CD14-positive monocyte (primary cell): ENCODE results near the gene SPTSSA. TPM values are rescaled to one million over a fixed set of nuclear protein-coding genes. Genes with fewer than 3 reads are reported as not detected.

ENCODE experiments used
- DNase-seq, 3 donors: peaks; one replicate each; pipeline ENCODE4 v3.0.0-alpha.2; 2011 to 2022
- H2AFZ ChIP-seq: 2 replicates; pipeline ENCODE4 v1.6.0; 2012; ENCODE audit warnings: mild to moderate bottlenecking, low read depth, low read length, inconsistent platforms; ENCODE audit not compliant: insufficient read depth, poor library complexity, severe bottlenecking
- H3K27ac ChIP-seq, 2 donors: 1 replicate in 1 of 2; 2 replicates in 1 of 2; pipeline ENCODE4 v1.5.1; 2012 to 2013; ENCODE audit warnings: low read length in 2 of 2, control low read depth in 1 of 2, inconsistent platforms in 1 of 2, low read depth in 1 of 2, mild to moderate bottlenecking in 1 of 2
- H3K27me3 ChIP-seq, 2 donors: one replicate each; pipeline versions ENCODE4 v1.6.0 to v1.6.1; 2011 to 2013; ENCODE audit warnings: low read length in 2 of 2; ENCODE audit not compliant: control insufficient read depth in 2 of 2, insufficient read depth in 2 of 2
- H3K36me3 ChIP-seq, 2 donors: replicated peaks in 1 of 2; 1 replicate in 1 of 2; 2 replicates in 1 of 2; pipeline versions ENCODE4 v1.5.1 to v1.6.1; 2012 to 2013; ENCODE audit warnings: low read length in 2 of 2, control low read depth in 1 of 2, inconsistent platforms in 1 of 2, mild to moderate bottlenecking in 1 of 2; ENCODE audit not compliant: insufficient read depth in 2 of 2, control insufficient read depth in 1 of 2
- H3K4me1 ChIP-seq, 2 donors: 1 replicate in 1 of 2; 2 replicates in 1 of 2; pipeline versions ENCODE4 v1.5.1 to v1.6.1; 2012 to 2013; ENCODE audit warnings: low read length in 2 of 2, control low read depth in 1 of 2, inconsistent platforms in 1 of 2, mild to moderate bottlenecking in 1 of 2, moderate library complexity in 1 of 2; ENCODE audit not compliant: insufficient read depth in 2 of 2, control insufficient read depth in 1 of 2
- H3K4me2 ChIP-seq: replicated peaks from 2 replicates; pipeline ENCODE3; 2012; ENCODE audit warnings: low read length, moderate library complexity, mild to moderate bottlenecking; ENCODE audit not compliant: poor library complexity, severe bottlenecking; ENCODE audit errors: extremely low read depth
- H3K4me3 ChIP-seq, 3 experiments: fragments of 200-600 bp in 1 of 3; sonication (generic) in 1 of 3; replicated peaks in 1 of 3; 1 replicate in 2 of 3; 2 replicates in 1 of 3; pipeline ENCODE4 v1.5.1; 2011 to 2013; ENCODE audit warnings: low read length in 3 of 3, mild to moderate bottlenecking in 3 of 3, control low read depth in 2 of 3, low read depth in 2 of 3, inconsistent platforms in 1 of 3, moderate library complexity in 1 of 3
- H3K79me2 ChIP-seq: 2 replicates; pipeline ENCODE4 v1.6.0; 2012; ENCODE audit warnings: mild to moderate bottlenecking, control low read depth, inconsistent platforms, low read length, moderate library complexity; ENCODE audit not compliant: insufficient read depth
- H3K9ac ChIP-seq: 2 replicates; pipeline ENCODE4 v1.6.0; 2017; ENCODE audit warnings: low read length, mild to moderate bottlenecking; ENCODE audit not compliant: insufficient read depth, poor library complexity, severe bottlenecking
- H3K9me3 ChIP-seq, 2 donors: replicated peaks in 1 of 2; 1 replicate in 1 of 2; 2 replicates in 1 of 2; pipeline versions ENCODE4 v1.5.1 to v1.6.1; 2012 to 2013; ENCODE audit warnings: low read length in 2 of 2, control low read depth in 1 of 2; ENCODE audit not compliant: control insufficient read depth in 1 of 2, insufficient read depth in 1 of 2
- H4K20me1 ChIP-seq: 2 replicates; pipeline ENCODE4 v1.6.0; 2012; ENCODE audit warnings: mild to moderate bottlenecking, low read length, control low read depth, moderate library complexity; ENCODE audit not compliant: insufficient read depth
- H3K27ac Mint-ChIP-seq, 7 donors: one replicate each; pipeline ENCODE4 v1.8.0; 2020; ENCODE audit warnings: mild to moderate bottlenecking in 7 of 7, mixed read lengths in 7 of 7, moderate library complexity in 6 of 7, inconsistent platforms in 2 of 7
- H3K27me3 Mint-ChIP-seq, 3 donors: one replicate each; pipeline ENCODE4 v1.8.0; 2021 to 2022; ENCODE audit warnings: low read depth in 3 of 3, mild to moderate bottlenecking in 3 of 3, mixed read lengths in 3 of 3, moderate library complexity in 3 of 3, inconsistent platforms in 1 of 3
- H3K36me3 Mint-ChIP-seq, 2 donors: one replicate each; pipeline ENCODE4 v1.8.0; 2020; ENCODE audit warnings: mixed read lengths in 2 of 2, inconsistent platforms in 1 of 2, mild to moderate bottlenecking in 1 of 2
- H3K4me1 Mint-ChIP-seq: one replicate; pipeline ENCODE4 v1.8.0; 2020; ENCODE audit warnings: mild to moderate bottlenecking, mixed read lengths
- H3K4me3 Mint-ChIP-seq, 2 donors: one replicate each; pipeline ENCODE4 v1.8.0; 2020; ENCODE audit warnings: mild to moderate bottlenecking in 2 of 2, mixed read lengths in 2 of 2, moderate library complexity in 1 of 2
- H3K9me3 Mint-ChIP-seq, 7 donors: one replicate each; pipeline ENCODE4 v1.8.0; 2020 to 2022; ENCODE audit warnings: mixed read lengths in 7 of 7, mild to moderate bottlenecking in 6 of 7, moderate library complexity in 6 of 7, inconsistent platforms in 2 of 7
- WGBS: methylation state at CpG from one replicate; pipeline ENCODE4 v1.1.5; 2013; ENCODE audit warnings: missing lambda C conversion rate; ENCODE audit not compliant: insufficient coverage; 5-methylcytosine and 5-hydroxymethylcytosine counted together
- intact Hi-C, 2 donors: fragments of 100-400 bp; cut with micrococcal nuclease; formaldehyde crosslinking; loops; one replicate each; pipeline versions ENCODE4 v1.15.0 to v1.15.1; 2023
- polyA plus RNA-seq, 3 donors: library from polyadenylated mRNA; depleted of rRNA in 1 of 3; unstranded in 2 of 3; stranded (reverse) in 1 of 3; fragments of 300-500 nt in 2 of 3; fragments of >200 nt in 1 of 3; fragmentation: Illumina TruSeq in 2 of 3; gene quantifications; 1 replicate in 2 of 3; 2 replicates in 1 of 3; pipeline ENCODE4 v1.2.3, GENCODE V29; 2012 to 2021
- TF ChIP-seq, protein P1 (sequence below): fragments of 200-600 bp; IDR thresholded peaks from one replicate; pipeline ENCODE4 v1.8.0; 2022; ENCODE audit warnings: antibody characterized with exemption, mild to moderate bottlenecking

The SPTSSA gene
- polyA plus RNA-seq, 3 donors = 14.2 to 85.7 (median 70.6) TPM

GRCh38 chr14:34437729-34438080 is 24.3 kb downstream of the SPTSSA start:
- peaks cover 9 to 25% of the 10 kb centered on the region in 2 donors for H3K36me3 Mint-ChIP-seq
- Histone ChIP-seq H3K9ac (no peak overlapping the region), H3K36me3 (peaks cover 0 to 19% of the 10 kb centered on the region in 2 donors), H3K79me2 (peaks cover 45% of the 10 kb centered on the region), H3K4me1 (peaks cover 23 to 25% of the 10 kb centered on the region in 2 donors), H4K20me1 (peaks cover 4% of the 10 kb centered on the region), H3K4me2 (no peak overlapping the region), H3K4me3 (no peak overlapping the region), H3K27ac (peak overlapping the region; percentile 27 to 83), H3K27me3 (no peaks in the 10 kb centered on the region), H3K9me3 (no peaks in the 10 kb centered on the region), H2AFZ (no peak overlapping the region)
- H3K4me1 Mint-ChIP-seq = peaks cover 39% of the 10 kb centered on the region
- DNase-seq = no peak
- TF ChIP-seq, protein P1, sequence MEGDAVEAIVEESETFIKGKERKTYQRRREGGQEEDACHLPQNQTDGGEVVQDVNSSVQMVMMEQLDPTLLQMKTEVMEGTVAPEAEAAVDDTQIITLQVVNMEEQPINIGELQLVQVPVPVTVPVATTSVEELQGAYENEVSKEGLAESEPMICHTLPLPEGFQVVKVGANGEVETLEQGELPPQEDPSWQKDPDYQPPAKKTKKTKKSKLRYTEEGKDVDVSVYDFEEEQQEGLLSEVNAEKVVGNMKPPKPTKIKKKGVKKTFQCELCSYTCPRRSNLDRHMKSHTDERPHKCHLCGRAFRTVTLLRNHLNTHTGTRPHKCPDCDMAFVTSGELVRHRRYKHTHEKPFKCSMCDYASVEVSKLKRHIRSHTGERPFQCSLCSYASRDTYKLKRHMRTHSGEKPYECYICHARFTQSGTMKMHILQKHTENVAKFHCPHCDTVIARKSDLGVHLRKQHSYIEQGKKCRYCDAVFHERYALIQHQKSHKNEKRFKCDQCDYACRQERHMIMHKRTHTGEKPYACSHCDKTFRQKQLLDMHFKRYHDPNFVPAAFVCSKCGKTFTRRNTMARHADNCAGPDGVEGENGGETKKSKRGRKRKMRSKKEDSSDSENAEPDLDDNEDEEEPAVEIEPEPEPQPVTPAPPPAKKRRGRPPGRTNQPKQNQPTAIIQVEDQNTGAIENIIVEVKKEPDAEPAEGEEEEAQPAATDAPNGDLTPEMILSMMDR = no peak
- peaks cover 0 to 4% (median 0%) of the 10 kb centered on the region in 7 donors for H3K9me3 Mint-ChIP-seq
- WGBS = no CpG with 5 or more reads among the region's 3 CpGs
- no peaks in the 10 kb centered on the region for H3K27me3 Mint-ChIP-seq
- H3K4me3 Mint-ChIP-seq = no peak overlapping the region
- peak overlapping the region; percentile 61 to 90 (median 77) for H3K27ac Mint-ChIP-seq
- intact Hi-C loops = no loop called here

DNA sequence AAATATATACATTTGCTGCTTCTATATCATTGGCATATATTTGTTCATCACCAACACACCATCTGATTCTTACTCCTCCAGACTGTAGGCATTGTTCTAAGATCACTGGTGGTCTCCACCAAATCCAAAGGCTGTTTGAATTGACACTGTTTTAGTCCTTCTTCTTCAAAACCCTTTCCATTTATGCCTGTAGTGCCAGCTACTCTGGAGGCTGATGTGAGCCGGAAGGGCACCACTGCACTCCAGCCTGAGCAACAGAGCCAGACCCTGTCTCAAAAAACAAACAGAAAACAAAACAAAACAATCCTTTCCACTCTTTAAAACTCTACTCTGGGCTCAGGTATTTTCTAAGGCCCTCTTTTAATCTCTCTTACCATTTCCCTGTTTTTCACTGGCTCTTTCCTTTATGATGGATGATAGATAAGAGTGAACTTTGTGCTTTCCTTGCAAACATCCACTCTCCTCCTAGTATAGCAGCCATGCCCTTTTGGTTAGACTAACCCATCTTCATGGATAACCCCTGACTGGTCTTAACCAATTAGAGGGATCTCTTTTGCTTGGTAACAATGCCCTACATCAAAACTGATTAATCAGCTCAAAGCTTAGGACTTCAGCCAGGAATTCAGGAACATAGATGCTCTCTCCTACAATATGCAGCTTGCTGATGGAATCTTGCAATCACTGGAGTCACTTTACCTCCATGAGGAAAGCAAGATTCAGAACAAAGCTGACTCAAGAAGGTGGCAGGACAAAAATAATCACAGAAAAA is 24.9 kb downstream of the SPTSSA start:
- H3K27ac ChIP-seq = peak overlapping the region; percentile 75 to 83
- peaks cover 0 to 19% of the 10 kb centered on the region in 2 donors for H3K36me3 ChIP-seq
- WGBS = 100% methylated on average over 1 of the region's 1 CpG

More for the DNA sequence above, 24.9 kb downstream of the SPTSSA start:
- Histone ChIP-seq H4K20me1 (peaks cover 4% of the 10 kb centered on the region), H3K9me3 (no peaks in the 10 kb centered on the region), H3K79me2 (peaks cover 39% of the 10 kb centered on the region), H3K4me1 (peaks cover 23 to 25% of the 10 kb centered on the region in 2 donors), H3K27me3 (no peaks in the 10 kb centered on the region), H2AFZ (peak overlapping the region; percentile 15), H3K4me3 (peak overlapping the region in 1 of 3 experiments; percentile 25), H3K4me2 (peak overlapping the region; percentile 15), H3K9ac (no peak overlapping the region)
- Mint-ChIP-seq H3K9me3 (peaks cover 0 to 4% (median 0%) of the 10 kb centered on the region in 7 donors), H3K27ac (peak overlapping the region; percentile 64 to 90 (median 84)), H3K4me1 (peaks cover 43% of the 10 kb centered on the region), H3K36me3 (peaks cover 9 to 22% of the 10 kb centered on the region in 2 donors), H3K27me3 (no peaks in the 10 kb centered on the region), H3K4me3 (peak overlapping the region in 1 of 2 donors; percentile 37)
- TF ChIP-seq, protein P1 = no peak
- DNase-seq = no peak
- intact Hi-C loops = no loop called here
